ENCODE measurements around the gene IWS1.

- no peak for TF ChIP-seq POLR2A (IDR thresholded peaks at IDR 0.05; ENCODE audit: low read depth, low read length)
- TF ChIP-seq POLR2AphosphoS5 (IDR thresholded peaks at IDR 0.05; ENCODE audit: low read depth, low read length) = no peak
- no peak for TF ChIP-seq TAF1 (IDR thresholded peaks at IDR 0.05; ENCODE audit: borderline replicate concordance, low read depth, low read length)
These were observed 76.4 kb downstream of the IWS1 start for GRCh38 chr2:127449898-127450297.

Data from GM12892 (cell line).